Bronchial epithelial cell (primary cell): ENCODE data around the gene TFB1M. TPM values are rescaled to one million over a fixed set of nuclear protein-coding genes. Genes with fewer than 3 reads are reported as not detected.

ENCODE experiments used
- DNase-seq: peaks from one replicate; pipeline ENCODE4 v3.0.0-alpha.2; 2010; ENCODE audit warnings: low read depth
- FAIRE-seq: peaks from 2 replicates; lab custom pipeline; 2011; peaks lifted over from hg19 to GRCh38; lab: Jason Lieb, UNC
- H3K27me3 ChIP-seq: 2 replicates; pipeline ENCODE4 v1.5.1; 2011; ENCODE audit warnings: low read length; ENCODE audit not compliant: control insufficient read depth, insufficient read depth
- H3K36me3 ChIP-seq: 2 replicates; pipeline ENCODE4 v1.5.1; 2011; ENCODE audit warnings: low read length; ENCODE audit not compliant: control insufficient read depth, insufficient read depth
- H3K4me3 ChIP-seq: 2 replicates; pipeline ENCODE4 v1.5.1; 2011; ENCODE audit warnings: mild to moderate bottlenecking, low read depth, low read length, control low read depth
- total RNA-seq: library from RNA; depleted of rRNA; stranded (reverse); fragments of >200 nt; gene quantifications from 2 replicates; pipeline ENCODE4 v1.2.1, GENCODE V29; 2014
- TF ChIP-seq, protein P1 (sequence below): IDR thresholded peaks from 2 replicates; pipeline ENCODE4 v1.5.1; 2011; ENCODE audit warnings: mild to moderate bottlenecking, moderate library complexity, low read length, control low read depth, inconsistent platforms; ENCODE audit not compliant: insufficient read depth, severe bottlenecking

The TFB1M gene
- total RNA-seq, 1 donor from 2014 or later: 11.6 TPM

DNA sequence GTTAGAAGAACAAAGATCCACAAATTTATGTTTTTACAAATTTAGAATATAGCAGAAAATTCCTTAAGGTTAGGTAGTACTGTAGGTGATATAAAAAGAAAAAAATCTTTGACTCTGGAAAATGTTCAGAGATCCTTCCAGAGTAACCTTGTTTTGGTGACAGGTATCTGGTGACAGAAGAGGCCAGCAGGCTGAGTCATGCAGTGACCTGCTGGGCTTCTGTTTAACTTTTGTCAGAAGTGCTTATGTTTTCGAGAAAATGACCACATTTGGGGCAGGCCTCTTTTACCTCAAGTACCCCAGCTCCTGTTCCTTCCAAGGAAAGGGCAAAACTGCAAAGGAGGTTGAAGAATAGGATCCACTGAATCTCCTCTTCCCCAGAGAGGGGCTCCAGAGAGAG, 60.9 kb downstream of the TFB1M start:
- Histone ChIP-seq H3K4me3 (no peak overlapping the region), H3K27me3 (no peaks in the 10 kb centered on the region), H3K36me3 (peaks cover 9% of the 10 kb centered on the region)
- TF ChIP-seq, protein P1, sequence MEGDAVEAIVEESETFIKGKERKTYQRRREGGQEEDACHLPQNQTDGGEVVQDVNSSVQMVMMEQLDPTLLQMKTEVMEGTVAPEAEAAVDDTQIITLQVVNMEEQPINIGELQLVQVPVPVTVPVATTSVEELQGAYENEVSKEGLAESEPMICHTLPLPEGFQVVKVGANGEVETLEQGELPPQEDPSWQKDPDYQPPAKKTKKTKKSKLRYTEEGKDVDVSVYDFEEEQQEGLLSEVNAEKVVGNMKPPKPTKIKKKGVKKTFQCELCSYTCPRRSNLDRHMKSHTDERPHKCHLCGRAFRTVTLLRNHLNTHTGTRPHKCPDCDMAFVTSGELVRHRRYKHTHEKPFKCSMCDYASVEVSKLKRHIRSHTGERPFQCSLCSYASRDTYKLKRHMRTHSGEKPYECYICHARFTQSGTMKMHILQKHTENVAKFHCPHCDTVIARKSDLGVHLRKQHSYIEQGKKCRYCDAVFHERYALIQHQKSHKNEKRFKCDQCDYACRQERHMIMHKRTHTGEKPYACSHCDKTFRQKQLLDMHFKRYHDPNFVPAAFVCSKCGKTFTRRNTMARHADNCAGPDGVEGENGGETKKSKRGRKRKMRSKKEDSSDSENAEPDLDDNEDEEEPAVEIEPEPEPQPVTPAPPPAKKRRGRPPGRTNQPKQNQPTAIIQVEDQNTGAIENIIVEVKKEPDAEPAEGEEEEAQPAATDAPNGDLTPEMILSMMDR: no peak
- no peak for FAIRE-seq
- no peak for DNase-seq

DNA sequence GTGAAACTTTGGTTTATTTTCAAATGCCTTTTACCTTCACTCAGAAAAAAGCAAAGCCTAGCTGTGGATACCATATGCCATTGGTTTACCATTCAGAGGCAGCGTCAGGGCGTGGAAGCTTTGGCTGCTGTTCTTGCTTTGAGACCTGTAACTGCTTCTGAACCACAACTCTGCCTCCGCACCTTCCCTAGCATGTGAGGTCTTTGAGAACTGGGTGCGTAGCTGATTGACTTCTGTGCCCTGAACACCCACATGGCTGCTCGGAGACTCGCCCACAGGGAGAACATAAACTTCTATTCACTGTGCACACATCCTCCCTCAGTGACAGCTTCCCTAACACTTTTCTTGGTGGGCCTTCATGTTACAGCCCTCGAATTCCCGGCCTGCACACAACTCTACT, 61.7 kb downstream of the TFB1M start:
- Histone ChIP-seq H3K4me3 (no peak overlapping the region), H3K36me3 (peaks cover 8% of the 10 kb centered on the region), H3K27me3 (no peaks in the 10 kb centered on the region)
- DNase-seq (no peak), FAIRE-seq (no peak)
- TF ChIP-seq, protein P1: no peak

DNA sequence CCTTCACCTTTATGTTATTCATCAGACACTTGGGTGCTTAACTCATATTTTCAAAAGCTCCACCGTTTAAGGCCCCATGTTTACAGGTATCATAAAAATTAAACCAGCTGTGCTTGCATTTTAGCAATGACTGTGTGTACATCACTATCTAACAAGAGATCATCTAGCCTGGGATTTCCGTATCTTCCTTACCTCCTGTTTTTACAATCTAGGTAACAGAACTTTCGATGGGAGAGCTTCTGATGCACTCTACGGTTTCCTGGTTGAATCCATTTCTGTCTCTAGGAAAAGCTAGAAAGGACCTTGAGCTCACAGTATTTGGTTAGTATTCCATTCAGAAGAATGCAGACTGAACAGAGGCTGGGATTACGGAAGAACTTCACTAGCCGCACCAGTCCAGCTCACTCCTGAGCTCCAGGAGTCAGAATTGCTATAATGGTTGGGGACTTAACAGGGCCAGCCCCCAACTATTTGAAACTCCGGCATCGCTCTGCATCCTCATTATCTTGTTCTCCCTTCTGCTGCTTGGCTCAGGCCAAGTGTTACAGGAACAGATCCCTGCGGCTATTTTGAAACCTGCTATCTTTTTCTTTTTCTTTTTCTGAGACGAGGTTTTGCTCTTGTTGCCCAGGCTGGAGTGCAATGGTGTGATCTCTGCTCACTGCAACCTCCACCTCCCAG, 63.4 kb downstream of the TFB1M start:
- FAIRE-seq (no peak), DNase-seq (no peak)
- peaks cover 3% of the 10 kb centered on the region for H3K36me3 ChIP-seq
- TF ChIP-seq, protein P1: no peak
- H3K4me3 ChIP-seq: no peak overlapping the region
- H3K27me3 ChIP-seq: no peaks in the 10 kb centered on the region

DNA sequence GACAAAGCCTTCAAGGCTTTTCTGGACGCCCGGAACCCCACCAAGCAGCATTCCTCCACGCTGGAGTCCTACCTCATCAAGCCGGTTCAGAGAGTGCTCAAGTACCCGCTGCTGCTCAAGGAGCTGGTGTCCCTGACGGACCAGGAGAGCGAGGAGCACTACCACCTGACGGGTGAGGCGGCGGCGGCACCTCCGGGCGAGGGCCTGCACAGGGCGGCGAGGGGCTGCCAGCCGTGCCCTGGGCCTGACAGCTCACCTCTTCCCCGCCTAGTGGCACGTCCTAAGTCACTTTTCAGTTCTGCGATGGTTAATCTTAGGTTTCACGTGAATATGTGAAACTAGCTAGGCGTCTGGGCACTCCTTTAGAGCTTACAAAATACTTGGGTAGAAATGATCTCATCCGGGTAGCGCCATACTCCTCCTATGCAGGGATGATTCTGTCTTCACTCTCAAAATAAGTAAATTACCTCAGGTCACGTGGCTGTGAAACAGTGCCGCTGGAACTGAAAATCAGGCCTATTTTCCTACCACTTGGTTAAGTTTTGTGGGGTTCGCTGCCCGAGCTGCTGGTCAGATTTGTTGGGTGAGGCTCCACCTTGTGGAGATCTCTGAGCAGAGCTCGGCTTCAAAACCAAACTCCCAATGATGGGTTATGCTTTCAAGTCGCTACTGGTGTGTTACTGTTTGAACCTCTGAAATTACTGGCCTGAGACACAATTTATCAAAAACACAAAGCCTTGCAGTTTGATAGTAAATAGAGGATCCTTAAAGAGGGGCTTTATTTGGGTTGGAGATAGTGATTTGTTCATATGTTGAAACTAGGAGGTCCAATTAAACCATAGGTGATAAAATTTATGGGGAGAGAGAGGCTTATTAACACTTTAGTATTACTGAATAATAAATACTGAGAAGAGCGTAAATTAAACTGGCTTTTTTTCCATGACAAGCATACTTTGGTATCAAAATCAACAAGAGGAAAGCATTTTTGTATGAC, 66.0 kb downstream of the TFB1M start:
- no peaks in the 10 kb centered on the region for H3K36me3 ChIP-seq
- peak overlapping the region; percentile 36 for H3K4me3 ChIP-seq
- TF ChIP-seq, protein P1: peak; percentile 70
- H3K27me3 ChIP-seq: no peaks in the 10 kb centered on the region
- FAIRE-seq: no peak
- peak; percentile 75 for DNase-seq

DNA sequence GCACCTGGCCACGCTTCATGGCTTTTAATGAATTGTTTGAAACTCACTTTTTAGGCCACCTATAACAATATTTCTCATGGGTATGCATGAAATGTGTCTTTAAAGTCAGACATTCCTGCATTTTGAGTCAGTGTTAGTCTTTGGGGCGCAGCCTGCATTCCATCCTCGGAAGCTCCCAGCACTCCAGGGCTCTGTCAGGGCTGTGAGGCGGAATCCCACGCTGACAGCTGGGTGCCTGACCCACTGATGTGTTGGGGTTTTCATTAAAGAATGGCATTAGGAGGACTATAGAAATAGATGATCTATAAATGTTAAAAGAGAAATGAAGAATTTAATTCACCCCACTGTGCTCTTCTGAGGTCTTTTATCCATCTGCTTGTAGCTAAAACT, 66.7 kb downstream of the TFB1M start:
- DNase-seq (peak; percentile 76), FAIRE-seq (no peak)
- Histone ChIP-seq H3K27me3 (no peaks in the 10 kb centered on the region), H3K4me3 (peak overlapping the region; percentile 36), H3K36me3 (no peaks in the 10 kb centered on the region)
- TF ChIP-seq, protein P1: no peak
